GM23248 (cell line): ENCODE measurements around the gene CTNNBIP1. TPM values are rescaled to one million over a fixed set of nuclear protein-coding genes. Genes with fewer than 3 reads are reported as not detected.
"Not testable (repeated sequence)": the region's sequence is repeated elsewhere in the genome, so short reads cannot be mapped to it uniquely, and the experiment has no call there.

Experiments used
- DNase-seq: peaks from one replicate; pipeline ENCODE4 v3.0.0-alpha.2; 2015
- H2AFZ ChIP-seq: fragments of 200-600 bp; sonication (generic); 2 replicates; pipeline ENCODE4 v1.6.1; 2016; ENCODE audit warnings: antibody characterized with exemption
- H3F3A ChIP-seq: fragments of 200-600 bp; sonication (generic); 2 replicates; pipeline ENCODE4 v1.6.1; 2016; ENCODE audit warnings: mild to moderate bottlenecking, antibody characterized with exemption, mixed run types; ENCODE audit not compliant: insufficient read depth
- H3K27ac ChIP-seq: fragments of 200-600 bp; sonication (generic); 2 replicates; pipeline ENCODE4 v1.5.1; 2016; ENCODE audit warnings: mild to moderate bottlenecking
- H3K27me3 ChIP-seq: fragments of 200-600 bp; sonication (generic); replicated peaks from 2 replicates; pipeline ENCODE4 v1.6.1; 2016; ENCODE audit warnings: mild to moderate bottlenecking; ENCODE audit not compliant: insufficient read depth
- H3K36me3 ChIP-seq: fragments of 200-600 bp; sonication (generic); 2 replicates; pipeline ENCODE4 v1.6.1; 2016; ENCODE audit warnings: low read depth, mild to moderate bottlenecking
- H3K4me1 ChIP-seq: fragments of 200-600 bp; sonication (generic); 2 replicates; pipeline ENCODE4 v1.6.1; 2016; ENCODE audit warnings: mild to moderate bottlenecking; ENCODE audit not compliant: insufficient read depth
- H3K4me2 ChIP-seq: fragments of 200-600 bp; sonication (generic); one replicate; pipeline ENCODE4 v1.6.1; 2016; ENCODE audit warnings: mild to moderate bottlenecking; ENCODE audit not compliant: unreplicated experiment
- H3K4me3 ChIP-seq: fragments of 200-600 bp; sonication (generic); 2 replicates; pipeline ENCODE4 v1.5.1; 2016; ENCODE audit warnings: mild to moderate bottlenecking
- H3K79me2 ChIP-seq: fragments of 200-600 bp; sonication (generic); 2 replicates; pipeline ENCODE4 v1.6.1; 2016; ENCODE audit warnings: mild to moderate bottlenecking; ENCODE audit not compliant: insufficient read depth
- H3K9ac ChIP-seq: fragments of 200-600 bp; sonication (generic); 2 replicates; pipeline ENCODE4 v1.6.1; 2016; ENCODE audit warnings: mild to moderate bottlenecking
- H3K9me2 ChIP-seq: fragments of 200-600 bp; sonication (generic); 2 replicates; pipeline ENCODE4 v1.6.1; 2016; ENCODE audit warnings: mixed run types, mild to moderate bottlenecking, moderate library complexity; ENCODE audit not compliant: insufficient read depth
- H3K9me3 ChIP-seq: fragments of 200-600 bp; sonication (generic); one replicate; pipeline ENCODE4 v1.6.1; 2017; ENCODE audit warnings: low read depth
- H4K20me1 ChIP-seq: fragments of 200-600 bp; sonication (generic); 2 replicates; pipeline ENCODE4 v1.6.0; 2016; ENCODE audit not compliant: insufficient read depth
- EZH2 ChIP-seq: fragments of 200-600 bp; sonication (generic); IDR thresholded peaks from 2 replicates; pipeline ENCODE4 v1.6.1; 2018; ENCODE audit warnings: antibody characterized with exemption, mild to moderate bottlenecking; ENCODE audit not compliant: insufficient read depth, poor library complexity, severe bottlenecking
- EZH2phosphoT487 ChIP-seq: fragments of 200-600 bp; sonication (generic); IDR thresholded peaks from 2 replicates; pipeline ENCODE4 v1.6.1; 2018; ENCODE audit warnings: antibody characterized with exemption, moderate library complexity, mild to moderate bottlenecking, low read depth; ENCODE audit not compliant: insufficient read depth
- WGBS, 2 experiments: methylation state at CpG; one replicate each; pipeline ENCODE4 v1.1.6; 2015 to 2017; ENCODE audit warnings: low lambda C conversion rate in 2 of 2, low coverage in 1 of 2; ENCODE audit errors: missing lambda C conversion rate in 2 of 2; 5-methylcytosine and 5-hydroxymethylcytosine counted together
- in situ Hi-C: fragments of 300-500 bp; cut with MboI; formaldehyde crosslinking; loops from 2 replicates; pipeline ENCODE4 v1.15.0; 2020
- polyA plus RNA-seq: library from polyadenylated mRNA; unstranded; fragments of >200 nt; fragmentation: Nextera tagmentation; extraction: Ambion mirVana; gene quantifications from 2 replicates; pipeline ENCODE4 v1.2.1, GENCODE V29; 2016
- total RNA-seq: library from RNA; depleted of rRNA; stranded (reverse); fragments of >200 nt; shearing (Covaris generic); gene quantifications from 2 replicates; pipeline ENCODE4 v1.2.3, GENCODE V29; 2014; rRNA removed

Gene CTNNBIP1
- total and polyA plus RNA-seq, 2 experiments from 2014 or later = 22.2 to 31.0 TPM

DNA sequence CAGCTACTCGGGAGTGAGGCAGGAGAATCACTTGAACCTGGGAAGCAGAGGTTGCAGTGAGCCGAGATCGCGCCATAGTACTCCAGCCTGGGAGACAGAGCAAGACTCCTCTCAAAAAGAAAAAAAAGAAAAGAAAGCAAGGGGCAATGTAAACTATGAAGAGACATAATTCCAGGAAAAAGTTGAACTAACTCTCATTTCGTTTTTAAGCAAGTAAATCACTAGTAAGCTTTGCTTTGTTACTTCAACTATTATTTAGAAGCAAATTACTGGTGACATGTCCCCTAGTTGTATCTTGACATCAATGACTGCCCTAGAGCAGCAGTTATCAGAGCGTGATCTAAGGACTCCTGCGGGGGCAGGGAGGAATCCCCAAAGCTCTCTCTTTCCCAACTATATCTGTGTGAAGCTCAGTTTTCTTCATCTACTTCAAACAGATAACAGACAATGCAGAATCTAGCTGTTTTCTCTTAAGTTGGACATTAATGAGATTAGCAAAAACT lies 105.0 kb downstream of the CTNNBIP1 start:
- H3K4me1 ChIP-seq = no peaks in the 10 kb centered on the region

DNA sequence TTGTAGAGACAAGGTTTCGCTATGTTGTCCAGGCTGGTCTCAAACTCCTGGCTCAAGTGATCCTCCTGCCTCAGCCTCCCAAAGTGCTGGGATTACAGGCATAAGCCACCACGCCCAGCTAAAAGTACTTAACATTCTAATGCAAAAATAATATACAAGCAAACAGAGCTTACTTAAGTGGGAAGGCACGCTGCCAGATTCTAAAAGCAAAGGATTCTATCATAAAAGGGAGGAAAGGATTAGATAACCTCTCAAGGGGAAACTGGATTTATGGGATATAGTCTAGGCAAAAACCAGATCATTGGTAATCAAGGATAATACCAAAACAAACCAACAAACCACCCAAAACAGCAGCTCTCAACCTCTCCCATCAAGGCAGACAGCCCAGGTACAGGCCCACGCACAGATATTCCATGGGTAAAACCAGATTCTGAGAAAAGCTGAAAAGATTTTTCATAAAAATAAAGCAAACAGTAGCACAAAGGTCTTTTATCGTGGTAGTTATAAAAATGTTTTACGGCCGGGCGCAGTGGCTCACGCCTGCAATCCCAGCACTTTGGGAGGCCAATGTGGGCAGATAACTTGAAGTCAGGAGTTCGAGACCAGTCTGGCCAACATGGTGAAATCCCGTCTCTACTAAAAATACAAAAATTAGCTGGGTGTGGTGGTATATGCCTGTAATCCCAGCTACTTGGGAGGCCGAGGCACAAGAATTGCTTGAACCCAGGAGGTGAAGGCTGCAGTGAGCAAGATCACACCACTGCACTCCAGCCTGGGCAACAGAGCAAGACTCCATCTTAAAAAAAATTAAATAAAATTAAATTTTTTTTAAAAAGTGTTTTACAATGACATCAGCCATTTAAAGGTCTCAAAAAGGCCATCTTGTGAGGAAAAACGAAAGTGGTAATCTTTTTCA lies 106.8 kb downstream of the CTNNBIP1 start:
- H3K36me3 ChIP-seq, in situ Hi-C loops, H2AFZ ChIP-seq, H3K4me2 ChIP-seq, H3F3A ChIP-seq, H3K27ac ChIP-seq, H3K27me3 ChIP-seq, H3K9me3 ChIP-seq, H3K9ac ChIP-seq, H3K9me2 ChIP-seq, H3K4me1 ChIP-seq, DNase-seq, H3K4me3 ChIP-seq, H4K20me1 ChIP-seq: not testable (repeated sequence)
- WGBS, 2 experiments = 92 to 93% methylated on average over 13 of the region's 13 CpGs
- peaks cover 96% of the 10 kb centered on the region for H3K79me2 ChIP-seq

More for the DNA sequence above, 105.0 kb downstream of the CTNNBIP1 start:
- Histone ChIP-seq H3K9me2 (no peaks in the 10 kb centered on the region), H4K20me1 (peaks cover 3% of the 10 kb centered on the region; the same call in 1 of the 2 replicates), H3K79me2 (peaks cover 98% of the 10 kb centered on the region), H3K36me3 (no peaks in the 10 kb centered on the region), H3K4me3 (no peak overlapping the region), H3F3A (no peaks in the 10 kb centered on the region), H3K27ac (no peak overlapping the region), H3K9ac (no peak overlapping the region), H3K9me3 (no peaks in the 10 kb centered on the region), H3K4me2 (no peak overlapping the region), H2AFZ (no peak overlapping the region), H3K27me3 (no peaks in the 10 kb centered on the region)
- TF ChIP-seq EZH2phosphoT487 = no peak
- no peak for TF ChIP-seq EZH2
- DNase-seq = no peak
- in situ Hi-C loops = no loop called here
- whole genome bisulfite sequencing, 2 experiments = 91 to 96% methylated on average over 7 of the region's 7 CpGs

DNA sequence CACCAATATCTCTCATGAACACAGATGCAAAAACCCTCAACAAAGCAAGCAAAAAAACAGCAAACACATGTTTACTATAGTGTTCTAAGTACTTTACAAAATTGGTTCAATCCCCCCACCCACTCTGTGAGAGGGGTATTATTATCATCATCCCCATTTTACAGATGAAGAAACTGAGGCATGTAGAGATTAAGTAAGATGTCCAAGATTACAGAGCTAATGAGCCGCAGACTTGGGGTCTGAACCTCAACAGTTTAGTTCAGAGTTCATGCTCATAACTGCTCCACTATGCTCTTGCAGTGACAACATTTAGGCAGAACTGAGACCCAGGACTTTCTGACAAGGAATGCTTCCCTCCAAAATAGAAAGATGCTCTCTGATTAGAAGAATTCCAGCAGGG lies 108.2 kb downstream of the CTNNBIP1 start:
- in situ Hi-C loops = no loop called here
- Histone ChIP-seq H3K27me3 (no peaks in the 10 kb centered on the region), H3K4me3 (no peak overlapping the region), H3K4me1 (peaks cover 11% of the 10 kb centered on the region; the same call in 1 of the 2 replicates), H3F3A (peaks cover 9% of the 10 kb centered on the region; the same call in 1 of the 2 replicates), H3K36me3 (no peaks in the 10 kb centered on the region), H3K79me2 (peaks cover 93% of the 10 kb centered on the region), H2AFZ (no peak overlapping the region), H3K4me2 (no peak overlapping the region), H3K9ac (no peak overlapping the region), H4K20me1 (peaks cover 3% of the 10 kb centered on the region; the same call in 1 of the 2 replicates), H3K9me2 (no peaks in the 10 kb centered on the region), H3K27ac (no peak overlapping the region), H3K9me3 (no peaks in the 10 kb centered on the region)
- DNase-seq = no peak
- WGBS, 2 experiments = 94 to 97% methylated on average over 1 of the region's 1 CpG
- TF ChIP-seq EZH2phosphoT487 (no peak), EZH2 (no peak)

Other genes with a start within 250 kb of the CTNNBIP1 start
- gene CLSTN1, start 86.3 kb downstream of the CTNNBIP1 start, total RNA-seq = 67.8 and 72.6 TPM in 2 replicates
- gene CLSTN1, start 86.3 kb downstream of the CTNNBIP1 start, polyA plus RNA-seq = 56.8 and 59.7 TPM in 2 replicates
- 21.2 and 24.0 TPM in 2 replicates for gene LZIC, start 33.1 kb upstream of the CTNNBIP1 start, total RNA-seq
- gene LZIC, start 33.1 kb upstream of the CTNNBIP1 start, polyA plus RNA-seq = 26.0 and 31.4 TPM in 2 replicates
- 12.5 and 15.2 TPM in 2 replicates for gene NMNAT1, start 33.2 kb upstream of the CTNNBIP1 start, total RNA-seq
- gene NMNAT1, start 33.2 kb upstream of the CTNNBIP1 start, polyA plus RNA-seq = 18.6 and 18.8 TPM in 2 replicates
- gene RBP7, start 87.0 kb upstream of the CTNNBIP1 start, total RNA-seq = not detected in 2 replicates
- gene RBP7, start 87.0 kb upstream of the CTNNBIP1 start, polyA plus RNA-seq = 0.33 TPM in 1 of 2 replicates, not detected in the other
- gene UBE4B, start 122.7 kb upstream of the CTNNBIP1 start, total RNA-seq = 27.6 and 29.3 TPM in 2 replicates
- gene UBE4B, start 122.7 kb upstream of the CTNNBIP1 start, polyA plus RNA-seq = 14.3 and 15.8 TPM in 2 replicates